ENCODE measurements around the gene ZNF511. TPM values are rescaled to one million over a fixed set of nuclear protein-coding genes. Genes with fewer than 3 reads are reported as not detected.

Gene ZNF511
- total RNA-seq, 1 experiment from 2014 or later = 69.6 TPM

DNA sequence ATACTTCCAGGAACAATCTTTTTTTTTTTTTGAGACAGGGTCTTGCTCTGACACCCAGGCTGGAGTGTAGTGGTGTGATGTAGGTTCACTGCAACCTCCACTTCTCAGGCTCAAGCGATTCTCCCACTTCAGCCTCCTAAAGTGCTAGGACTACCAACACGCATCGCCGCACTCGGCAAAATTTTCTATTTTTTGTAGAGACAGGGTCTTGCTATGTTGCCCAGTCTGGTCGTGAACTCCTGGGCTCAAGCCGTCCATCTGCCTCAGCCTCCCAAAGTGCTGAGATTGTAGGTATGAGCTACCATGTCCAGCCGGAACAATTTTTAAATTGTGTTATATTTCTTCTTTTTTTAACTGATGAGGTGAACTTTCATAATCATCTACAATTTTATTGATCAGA is 2.1 kb downstream of the ZNF511 start:
- Mint-ChIP-seq H3K4me3 (no peak overlapping the region), H3K27me3 (ENCODE audit: low read depth) (peaks cover 3% of the 10 kb centered on the region; the same call in 1 of the 2 replicates), H3K9me3 (no peaks in the 10 kb centered on the region), H3K4me1 (peaks cover 15% of the 10 kb centered on the region), H3K36me3 (peaks cover 18% of the 10 kb centered on the region), H3K27ac (no peak overlapping the region)
- ATAC-seq (no peak), DNase-seq (ENCODE audit: low spot score) (no peak)
- ChIA-PET POLR2A (no interaction called here), CTCF (no interaction called here)
- TF ChIP-seq, protein P1, sequence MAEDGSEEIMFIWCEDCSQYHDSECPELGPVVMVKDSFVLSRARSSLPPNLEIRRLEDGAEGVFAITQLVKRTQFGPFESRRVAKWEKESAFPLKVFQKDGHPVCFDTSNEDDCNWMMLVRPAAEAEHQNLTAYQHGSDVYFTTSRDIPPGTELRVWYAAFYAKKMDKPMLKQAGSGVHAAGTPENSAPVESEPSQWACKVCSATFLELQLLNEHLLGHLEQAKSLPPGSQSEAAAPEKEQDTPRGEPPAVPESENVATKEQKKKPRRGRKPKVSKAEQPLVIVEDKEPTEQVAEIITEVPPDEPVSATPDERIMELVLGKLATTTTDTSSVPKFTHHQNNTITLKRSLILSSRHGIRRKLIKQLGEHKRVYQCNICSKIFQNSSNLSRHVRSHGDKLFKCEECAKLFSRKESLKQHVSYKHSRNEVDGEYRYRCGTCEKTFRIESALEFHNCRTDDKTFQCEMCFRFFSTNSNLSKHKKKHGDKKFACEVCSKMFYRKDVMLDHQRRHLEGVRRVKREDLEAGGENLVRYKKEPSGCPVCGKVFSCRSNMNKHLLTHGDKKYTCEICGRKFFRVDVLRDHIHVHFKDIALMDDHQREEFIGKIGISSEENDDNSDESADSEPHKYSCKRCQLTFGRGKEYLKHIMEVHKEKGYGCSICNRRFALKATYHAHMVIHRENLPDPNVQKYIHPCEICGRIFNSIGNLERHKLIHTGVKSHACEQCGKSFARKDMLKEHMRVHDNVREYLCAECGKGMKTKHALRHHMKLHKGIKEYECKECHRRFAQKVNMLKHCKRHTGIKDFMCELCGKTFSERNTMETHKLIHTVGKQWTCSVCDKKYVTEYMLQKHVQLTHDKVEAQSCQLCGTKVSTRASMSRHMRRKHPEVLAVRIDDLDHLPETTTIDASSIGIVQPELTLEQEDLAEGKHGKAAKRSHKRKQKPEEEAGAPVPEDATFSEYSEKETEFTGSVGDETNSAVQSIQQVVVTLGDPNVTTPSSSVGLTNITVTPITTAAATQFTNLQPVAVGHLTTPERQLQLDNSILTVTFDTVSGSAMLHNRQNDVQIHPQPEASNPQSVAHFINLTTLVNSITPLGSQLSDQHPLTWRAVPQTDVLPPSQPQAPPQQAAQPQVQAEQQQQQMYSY (CRISPR knock-in tag; IDR thresholded peaks at IDR 0.05) = no peak
- TF ChIP-seq ZNF121 (CRISPR knock-in tag; IDR thresholded peaks at IDR 0.05) = 0 out of 2 replicates have a peak, but pooled peaks have one; percentile 19

DNA sequence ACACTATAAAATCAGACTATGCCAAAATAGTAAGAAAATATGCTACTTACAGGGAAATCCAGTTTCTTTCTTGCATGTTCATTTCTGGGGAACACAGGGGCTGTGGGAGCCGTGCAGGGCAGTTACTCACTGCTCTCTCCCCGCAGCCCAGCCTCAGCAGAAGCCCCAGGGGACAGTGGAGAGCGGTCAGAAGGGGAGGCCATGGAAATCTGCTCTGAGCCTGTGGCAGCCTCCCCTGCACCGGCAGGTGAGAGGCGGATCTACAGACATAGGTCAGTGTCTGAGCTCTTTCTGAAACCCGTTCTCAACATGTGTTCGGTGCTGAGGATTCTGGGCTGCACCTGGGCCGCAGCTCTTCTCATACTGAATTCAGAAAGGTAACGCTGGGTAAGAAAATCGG is 2.9 kb downstream of the ZNF511 start:
- POLR2A ChIA-PET = no interaction called here

DNA sequence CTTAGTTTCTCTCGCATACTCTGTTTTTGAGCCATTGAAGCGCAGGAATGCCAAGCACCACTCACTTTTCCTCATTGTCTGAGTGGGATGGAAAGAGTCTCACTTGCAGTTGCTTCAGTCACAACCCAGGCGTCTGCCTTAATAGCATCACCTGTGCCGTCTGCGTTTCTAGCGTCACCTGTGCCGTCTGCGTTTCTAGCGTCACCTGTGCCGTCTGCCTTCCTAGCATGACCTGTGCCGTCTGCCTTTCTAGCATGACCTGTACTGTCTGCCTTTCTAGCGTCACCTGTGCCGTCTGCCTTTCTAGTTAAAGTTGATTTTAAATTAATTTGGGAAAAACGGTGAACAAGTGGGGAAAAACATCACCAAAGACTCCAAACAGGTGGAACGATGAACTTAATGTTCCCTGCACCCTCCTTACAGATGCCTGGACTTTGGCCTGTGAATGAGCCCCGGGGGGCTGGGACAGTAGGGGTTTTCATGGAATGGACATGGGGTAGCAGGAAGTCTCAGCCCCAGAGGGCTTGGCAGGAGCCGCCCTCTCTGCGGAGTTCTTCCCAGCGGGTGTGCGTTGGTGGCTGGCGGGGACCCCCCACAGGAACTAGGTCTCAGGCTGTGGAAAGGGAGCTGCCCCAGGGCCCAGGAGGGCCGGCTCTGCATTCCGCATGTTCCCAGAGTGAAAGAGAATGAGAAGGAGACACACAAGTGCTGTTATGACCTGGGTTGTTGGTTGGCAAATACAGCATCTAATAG is 3.5 kb downstream of the ZNF511 start:
- TF ChIP-seq JUN (CRISPR knock-in tag; IDR thresholded peaks at IDR 0.05) = no peak
- no peak for TF ChIP-seq ZBTB21 (CRISPR knock-in tag; IDR thresholded peaks at IDR 0.05; ENCODE audit: borderline replicate concordance)
- no peak for TF ChIP-seq TEAD4 (CRISPR knock-in tag; IDR thresholded peaks at IDR 0.05)
- TF ChIP-seq CBFB (CRISPR knock-in tag; IDR thresholded peaks at IDR 0.05; ENCODE audit: low read depth) = no peak
- TF ChIP-seq FOXP1 (CRISPR knock-in tag; IDR thresholded peaks at IDR 0.05; ENCODE audit: borderline replicate concordance) = no peak
- no peak for ATAC-seq
- ChIA-PET POLR2A (no interaction called here), CTCF (no interaction called here)
- no peak overlapping the region for H3K27ac Mint-ChIP-seq
- H3K9me3 Mint-ChIP-seq = no peaks in the 10 kb centered on the region; the same call in 1 of the 2 replicates
- no peak overlapping the region for H3K4me3 Mint-ChIP-seq
- peaks cover 11% of the 10 kb centered on the region for H3K4me1 Mint-ChIP-seq
- no peak for DNase-seq (ENCODE audit: low spot score)
- H3K27me3 Mint-ChIP-seq (ENCODE audit: low read depth) = peaks cover 3% of the 10 kb centered on the region; the same call in 1 of the 2 replicates
- peaks cover 18% of the 10 kb centered on the region for H3K36me3 Mint-ChIP-seq

More for the DNA sequence above, 2.9 kb downstream of the ZNF511 start:
- TF ChIP-seq USF1 (CRISPR knock-in tag; IDR thresholded peaks at IDR 0.05) = no peak
- TF ChIP-seq SMAD4 (CRISPR knock-in tag; IDR thresholded peaks at IDR 0.05) = no peak
- TF ChIP-seq ATF2 (CRISPR knock-in tag; IDR thresholded peaks at IDR 0.05; ENCODE audit: borderline replicate concordance, low read depth) = no peak
- no peak for TF ChIP-seq CBFB (CRISPR knock-in tag; IDR thresholded peaks at IDR 0.05; ENCODE audit: low read depth)
- no peak for TF ChIP-seq ZBTB43 (CRISPR knock-in tag; IDR thresholded peaks at IDR 0.05)
- no peak for TF ChIP-seq GRHL2 (CRISPR knock-in tag; IDR thresholded peaks at IDR 0.05; ENCODE audit: insufficient replicate concordance, severe bottlenecking)
- no peak for TF ChIP-seq SP1 (CRISPR knock-in tag; conservative IDR thresholded peaks at IDR 0.05)
- TF ChIP-seq SOX15 (CRISPR knock-in tag; IDR thresholded peaks at IDR 0.05) = no peak
- no peak for TF ChIP-seq MYBL2 (CRISPR knock-in tag; IDR thresholded peaks at IDR 0.05)
- H3K9me3 Mint-ChIP-seq = no peaks in the 10 kb centered on the region; the same call in 1 of the 2 replicates
- H3K4me1 Mint-ChIP-seq = peaks cover 15% of the 10 kb centered on the region
- no peak overlapping the region for H3K27ac Mint-ChIP-seq
- ATAC-seq = no peak
- CTCF ChIA-PET = interaction anchor here (0.6 kb wide), 1 partner anchor 29 kb away, joined by 4 read pairs; no protein-coding TSS in a partner anchor
- no peak for DNase-seq (ENCODE audit: low spot score)
- no peak overlapping the region for H3K4me3 Mint-ChIP-seq
- H3K36me3 Mint-ChIP-seq = peaks cover 18% of the 10 kb centered on the region
- H3K27me3 Mint-ChIP-seq (ENCODE audit: low read depth) = peaks cover 3% of the 10 kb centered on the region; the same call in 1 of the 2 replicates
